K562 (cell line): ENCODE measurements around the gene RNASE7.

Experiments used
- CBX8 ChIP-seq: fragments of 200-600 bp; sonication (generic); IDR thresholded peaks from 2 replicates; pipeline ENCODE4 v1.6.1; 2012; ENCODE audit warnings: borderline replicate concordance, mixed run types, low read depth, mild to moderate bottlenecking, moderate library complexity, mixed read lengths, low read length, control low read depth, inconsistent platforms; ENCODE audit not compliant: poor library complexity, severe bottlenecking; ENCODE audit errors: extremely low read depth
- NFYB ChIP-seq: IDR thresholded peaks from 2 replicates; pipeline ENCODE4 v1.6.1; 2011; ENCODE audit warnings: mild to moderate bottlenecking, moderate library complexity; ENCODE audit not compliant: insufficient read length; ENCODE audit errors: extremely low read depth
- ZNF24 ChIP-seq: fragments of 450-650 bp; IDR thresholded peaks from 2 replicates; pipeline ENCODE4 v1.6.1; 2016
- ZNF740 ChIP-seq, 3 experiments: fragments of 200-800 bp in 1 of 3; sonication (Bioruptor generic) in 1 of 3; sonication (generic) in 1 of 3; formaldehyde crosslinking in 1 of 3; IDR thresholded peaks; 2 replicates each; pipeline versions ENCODE4 v1.6.1 to v1.8.0; 2016 to 2022; ENCODE audit warnings: mild to moderate bottlenecking in 2 of 3, missing compliant biosample characterization in 2 of 3, missing genetic modification characterization in 2 of 3, missing genetic modification reagents in 1 of 3

- TF ChIP-seq CBX8 (no peak), NFYB (no peak), ZNF24 (no peak), ZNF740 (CRISPR knock-in tag; IDR thresholded peaks at IDR 0.05) (no peak), ZNF740 (tag; IDR thresholded peaks at IDR 0.05) (no peak)
Observed at GRCh38 chr14:21018286-21018685, 23.9 kb upstream of the RNASE7 start.
